SH-SY5Y (cell line): ENCODE results near the gene OR1M1.

ENCODE experiments used
- GATA2 ChIP-seq: IDR thresholded peaks from 2 replicates; pipeline ENCODE4 v1.6.1; 2011; ENCODE audit warnings: mild to moderate bottlenecking, low read depth, low read length
- GATA3 ChIP-seq: IDR thresholded peaks from 2 replicates; pipeline ENCODE4 v1.6.1; 2011; ENCODE audit warnings: low read depth, mild to moderate bottlenecking, low read length, moderate library complexity

- no peak for TF ChIP-seq GATA3
- TF ChIP-seq GATA2 = no peak
Measured at GRCh38 chr19:9058905-9059667, 27.8 kb upstream of the OR1M1 start.
